Lung microvascular endothelial cell (primary cell): ENCODE measurements around the gene NECTIN4. TPM values are rescaled to one million over a fixed set of nuclear protein-coding genes. Genes with fewer than 3 reads are reported as not detected.

Experiments used
- DNase-seq, 2 donors: peaks; one replicate each; pipeline versions ENCODE4 v3.0.0 to v3.0.0-alpha.2; 2010; ENCODE audit warnings: low read depth in 2 of 2
- total RNA-seq: library from RNA; depleted of rRNA; stranded (reverse); fragments of >200 nt; gene quantifications from 2 replicates; pipeline ENCODE4 v1.2.1, GENCODE V29; 2014

Gene NECTIN4
- total RNA-seq, 1 donor from 2014 or later, result not detected

- no peak for DNase-seq
Measured at GRCh38 chr1:161061419-161061818, 27.9 kb downstream of the NECTIN4 start.

DNA sequence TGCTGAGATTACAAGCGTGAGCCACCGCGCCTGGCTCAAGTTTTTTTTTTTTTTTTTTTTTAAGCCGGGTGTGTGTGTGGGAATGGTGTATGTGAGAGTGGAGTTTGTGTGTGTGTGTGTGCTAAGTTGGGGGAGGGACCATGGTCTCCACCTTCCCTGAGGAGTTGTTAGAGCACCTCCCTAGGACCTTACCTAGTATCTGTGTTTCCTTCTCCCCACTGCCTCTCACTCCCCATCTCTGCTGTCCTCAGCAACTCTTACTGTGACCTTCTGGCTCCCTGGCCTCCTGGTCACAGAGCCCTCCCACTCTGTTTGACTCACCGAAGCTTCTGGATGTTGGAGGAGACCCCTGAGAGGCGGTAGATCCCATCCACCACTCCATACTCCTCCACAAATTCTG is 30.1 kb downstream of the NECTIN4 start:
- DNase-seq, result no peak

DNA sequence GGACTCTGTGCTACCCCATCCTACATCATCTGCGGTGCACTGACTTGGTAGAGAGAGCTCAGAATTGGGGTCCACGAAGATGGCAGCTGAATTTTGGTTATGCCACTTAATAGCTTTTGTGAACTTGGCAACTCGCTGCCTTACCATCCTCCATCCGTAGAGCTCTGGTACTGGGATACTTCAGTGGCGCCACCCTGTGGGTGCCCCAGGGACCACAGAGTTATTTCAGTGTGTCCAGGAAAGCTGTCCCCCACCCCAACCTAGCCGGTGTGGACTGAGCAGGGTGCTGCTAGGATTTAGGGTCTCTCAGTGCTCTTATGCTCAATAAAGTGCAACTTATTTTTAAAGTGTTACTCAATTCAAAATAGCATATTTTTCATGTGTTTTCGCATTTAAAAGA is 34.6 kb downstream of the NECTIN4 start:
- DNase-seq, result no peak

GRCh38 chr1:161054232-161054631 is 35.1 kb downstream of the NECTIN4 start:
- no peak for DNase-seq

DNA sequence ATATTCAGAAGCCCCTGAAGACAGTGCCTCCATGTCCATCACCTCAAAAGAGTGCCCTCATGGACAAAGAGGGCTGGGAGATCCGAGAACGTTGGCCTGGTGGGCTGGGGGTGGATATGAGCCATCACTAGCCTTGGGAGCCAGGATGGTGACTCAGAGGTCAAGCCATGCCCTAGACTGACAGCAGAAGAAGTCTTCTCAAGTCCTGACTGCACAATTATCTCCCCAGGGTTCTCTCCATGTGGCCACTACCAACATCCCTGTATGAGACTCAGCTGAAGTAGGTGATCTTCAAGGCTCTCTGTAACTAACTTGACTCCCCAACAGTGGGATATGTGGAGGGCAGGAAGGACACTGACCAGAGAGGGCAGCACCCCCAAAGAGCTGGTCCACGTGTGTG is 36.5 kb downstream of the NECTIN4 start:
- DNase-seq, result peak in 1 of 2 donors; percentile 40

GRCh38 chr1:161051219-161051618 is 38.1 kb downstream of the NECTIN4 start:
- no peak for DNase-seq

GRCh38 chr1:161048949-161049722 is 40.2 kb downstream of the NECTIN4 start:
- no peak for DNase-seq

DNA sequence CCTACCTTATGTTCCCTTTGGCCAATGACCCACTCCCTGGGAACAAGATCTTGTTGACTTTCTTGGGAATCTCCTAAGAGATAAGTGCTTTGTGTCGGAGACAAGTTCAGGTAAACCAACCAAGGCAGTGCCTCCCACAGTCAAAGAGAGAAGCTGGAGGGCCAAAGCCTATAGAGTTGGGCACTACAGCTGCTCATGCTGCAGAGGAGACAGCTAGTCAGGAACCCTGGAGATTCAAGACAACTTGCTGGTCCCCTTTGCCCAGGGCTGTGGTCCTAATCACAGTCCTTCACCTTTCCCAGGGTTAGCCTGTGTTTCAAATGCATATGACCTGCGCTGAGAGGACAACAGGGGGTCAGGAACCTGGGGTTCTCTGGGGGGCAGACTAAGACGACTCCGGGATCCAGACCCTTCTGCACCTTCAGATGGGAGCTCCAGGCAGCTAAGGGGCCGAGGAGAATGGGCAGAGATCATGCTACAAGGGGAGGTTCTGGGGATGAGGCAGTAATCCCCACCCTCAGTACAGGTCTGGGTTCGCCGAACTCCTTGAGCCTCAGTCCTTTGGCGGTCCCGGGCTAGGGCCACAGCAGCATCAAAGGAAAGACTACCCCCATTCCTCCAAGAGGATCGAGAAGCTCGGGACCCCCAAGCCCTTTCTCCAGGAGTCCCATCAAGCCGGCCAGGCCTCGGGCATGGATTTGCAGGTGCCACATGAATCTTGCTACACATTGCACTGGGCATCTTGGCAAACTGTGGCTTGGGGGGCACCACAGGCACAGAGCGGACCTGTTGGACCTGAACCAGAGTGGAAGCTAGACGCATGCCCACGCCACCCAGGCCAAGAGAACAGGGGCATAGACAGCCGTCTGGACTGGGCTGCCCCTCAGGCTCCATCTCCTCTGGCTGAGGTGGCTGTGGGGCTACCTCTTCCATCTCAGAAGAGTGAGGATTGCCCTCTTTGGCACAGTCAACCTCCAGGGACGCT is 41.6 kb downstream of the NECTIN4 start:
- no peak for DNase-seq

DNA sequence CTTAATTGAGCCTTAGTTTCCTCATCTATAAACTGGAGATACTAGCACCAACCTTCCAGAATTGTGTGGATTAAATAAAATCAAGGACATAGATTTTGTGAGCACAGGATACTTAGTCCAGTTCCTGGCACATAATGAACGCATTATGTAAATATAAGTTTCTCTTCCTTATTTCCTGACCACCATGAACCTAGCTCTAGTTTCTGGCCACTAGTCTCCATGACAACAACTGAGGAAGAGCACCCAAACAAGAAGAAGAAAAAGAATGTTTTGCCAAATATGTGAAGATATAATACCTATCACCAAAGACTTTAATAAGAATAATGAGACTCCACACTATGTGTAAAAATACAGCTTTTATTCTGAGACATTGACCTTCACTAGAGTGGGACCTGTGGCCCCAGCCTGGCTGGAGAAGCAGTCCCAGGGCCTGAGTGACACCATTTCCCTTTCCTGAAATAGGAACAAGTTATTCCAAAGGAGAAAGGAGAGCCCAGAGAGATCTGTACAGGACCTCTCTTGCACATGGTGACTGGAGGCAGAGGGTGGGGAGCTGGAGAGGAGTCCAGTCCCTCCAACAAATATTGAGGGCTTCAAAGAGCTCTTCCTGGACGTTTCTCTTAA is 42.6 kb downstream of the NECTIN4 start:
- peak in 1 of 2 donors; percentile 14 for DNase-seq

- peak; percentile 97 to 98 for DNase-seq
Measured at GRCh38 chr1:161045736-161046604, 43.4 kb downstream of the NECTIN4 start, which contains the start of gene USF1. Gene USF1, minus strand, starts transcription at chr1:161045977. Its CDS starts 2,702 bp downstream, at chr1:161043275.

DNA sequence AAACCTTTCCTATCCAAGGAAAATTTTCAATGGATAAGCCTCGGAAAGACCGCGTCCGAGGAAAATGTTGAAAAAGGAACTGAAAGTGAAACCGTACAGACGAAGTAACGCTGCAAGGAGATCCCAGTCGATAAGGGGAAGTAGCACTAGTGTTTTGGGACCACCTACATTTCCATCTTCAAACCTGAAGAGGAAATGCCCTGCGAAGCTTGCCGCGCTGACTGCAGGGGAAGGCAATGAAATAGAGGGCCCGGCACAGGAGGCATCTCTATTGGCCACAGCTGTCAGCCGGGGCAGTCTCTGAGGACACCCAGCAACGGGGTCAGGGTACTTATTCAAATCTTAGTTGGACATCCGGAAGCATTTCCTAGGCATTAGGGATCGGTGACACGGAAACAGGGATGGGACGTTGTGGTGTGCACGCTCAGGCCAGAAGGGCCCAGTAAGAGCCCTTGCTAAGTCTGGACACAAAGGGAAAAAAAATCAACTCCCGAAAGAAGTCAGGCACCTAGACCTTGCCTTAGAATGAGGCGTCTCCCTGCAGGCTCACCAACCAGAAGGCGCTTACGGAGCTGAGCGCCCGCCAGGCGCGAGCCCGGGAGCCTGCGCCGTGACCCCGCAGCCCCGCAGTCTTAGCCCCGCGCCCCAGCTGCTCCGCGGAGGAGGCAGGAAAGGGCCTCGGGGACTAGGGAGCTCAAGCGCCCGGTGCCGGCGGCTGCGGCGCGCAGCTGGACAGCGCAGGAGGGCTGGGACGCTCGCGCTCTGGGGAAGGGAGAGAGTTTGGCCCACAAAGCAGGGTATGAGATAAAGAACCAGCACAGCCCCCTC is 44.2 kb downstream of the NECTIN4 start:
- DNase-seq, result peak; percentile 57 to 75

DNA sequence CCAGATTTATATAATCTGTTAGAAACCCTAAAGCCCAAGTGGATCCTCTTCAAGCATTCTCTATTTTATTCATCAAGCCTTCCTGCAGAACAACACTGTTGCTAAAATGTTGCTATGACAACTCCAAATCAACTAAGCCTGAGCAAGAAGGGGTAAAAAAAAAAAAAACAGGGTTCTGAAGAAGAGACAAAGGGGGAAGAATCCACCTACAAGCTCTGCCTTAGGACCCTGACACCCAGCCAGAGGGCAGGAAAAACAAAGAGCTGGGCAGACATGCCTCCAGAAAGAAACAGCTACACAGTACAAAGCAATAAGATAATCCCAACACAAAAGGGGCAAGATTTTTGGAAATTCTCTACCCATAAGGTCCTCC is 44.8 kb downstream of the NECTIN4 start:
- peak; percentile 22 to 26 for DNase-seq

- DNase-seq, result no peak
Measured at GRCh38 chr1:161039546-161039945, 49.8 kb downstream of the NECTIN4 start.

- no peak for DNase-seq
Measured at GRCh38 chr1:161039154-161039545, 50.2 kb downstream of the NECTIN4 start.

DNA sequence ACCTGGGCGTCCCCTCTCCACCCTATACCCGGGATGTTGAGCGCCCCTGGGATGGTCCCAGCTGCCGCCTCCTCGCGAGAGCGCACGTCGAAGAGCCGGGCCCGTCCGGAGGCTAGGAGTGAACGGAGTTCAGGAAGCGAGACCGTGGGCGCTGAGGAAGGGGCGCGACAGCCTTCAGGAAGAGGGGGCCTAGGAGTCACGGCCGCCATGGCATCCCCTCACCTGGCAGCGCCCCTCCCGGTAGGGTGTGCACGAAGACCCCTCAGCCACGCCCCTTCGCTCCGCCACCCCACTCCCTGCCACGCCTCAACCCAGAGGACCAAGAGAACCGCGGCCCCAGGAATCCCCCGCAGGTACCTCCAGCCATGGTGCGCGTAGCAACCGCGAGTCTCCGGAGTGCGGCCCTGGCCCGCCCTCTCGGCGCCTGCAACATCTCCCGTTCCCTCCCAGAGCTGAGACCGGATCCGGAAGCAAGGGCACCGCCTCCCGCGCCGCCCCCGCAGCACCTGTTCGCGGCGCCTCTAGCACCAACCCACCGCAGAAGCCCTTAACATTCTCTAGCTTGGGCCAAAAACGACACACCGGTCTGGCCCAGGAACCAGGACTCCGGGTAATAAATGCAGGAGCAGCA is 50.7 kb downstream of the NECTIN4 start, which contains the start of gene TSTD1:
Gene TSTD1, minus strand, starts transcription at position 442 of the 631 bp plus-strand sequence. Its CDS starts 75 bp downstream, at position 367.
- DNase-seq, result peak in 1 of 2 donors; percentile 16

GRCh38 chr1:161037661-161038522 is 51.5 kb downstream of the NECTIN4 start:
- DNase-seq, result no peak

- DNase-seq, result no peak
Measured at GRCh38 chr1:161033751-161034150, 55.6 kb downstream of the NECTIN4 start.

GRCh38 chr1:161032409-161032808 is 56.9 kb downstream of the NECTIN4 start:
- no peak for DNase-seq
